Nephron progenitor cell (in vitro differentiated cells): ENCODE measurements around the gene TMTC1.
A peak's percentile ranks its signal among the peaks of the same experiment; 100 is the strongest.

Source experiments
- DNase-seq: peaks from one replicate; pipeline ENCODE4 v3.0.0; 2021
- H3K27ac Mint-ChIP-seq: 2 replicates; pipeline ENCODE4 v1.8.0; 2021; ENCODE audit warnings: mild to moderate bottlenecking, moderate library complexity, mixed read lengths
- H3K27me3 Mint-ChIP-seq: 2 replicates; pipeline ENCODE4 v1.8.0; 2021; ENCODE audit warnings: mild to moderate bottlenecking, low read depth, mixed read lengths; ENCODE audit not compliant: poor library complexity
- H3K36me3 Mint-ChIP-seq: 2 replicates; pipeline ENCODE4 v1.8.0; 2021; ENCODE audit warnings: low read depth, mixed read lengths
- H3K4me1 Mint-ChIP-seq: 2 replicates; pipeline ENCODE4 v1.8.0; 2021; ENCODE audit warnings: mixed read lengths
- H3K4me3 Mint-ChIP-seq: 2 replicates; pipeline ENCODE4 v1.8.0; 2021; ENCODE audit warnings: mild to moderate bottlenecking, moderate library complexity, mixed read lengths
- H3K9me3 Mint-ChIP-seq: 2 replicates; pipeline ENCODE4 v1.8.0; 2021; ENCODE audit warnings: mild to moderate bottlenecking, moderate library complexity, mixed read lengths
- TF ChIP-seq, protein P1 (sequence below): fragments of 200-600 bp; sonication (generic); IDR thresholded peaks from 2 replicates; pipeline ENCODE4 v1.5.0; 2021; ENCODE audit warnings: antibody characterized with exemption

The TMTC1 gene

DNA sequence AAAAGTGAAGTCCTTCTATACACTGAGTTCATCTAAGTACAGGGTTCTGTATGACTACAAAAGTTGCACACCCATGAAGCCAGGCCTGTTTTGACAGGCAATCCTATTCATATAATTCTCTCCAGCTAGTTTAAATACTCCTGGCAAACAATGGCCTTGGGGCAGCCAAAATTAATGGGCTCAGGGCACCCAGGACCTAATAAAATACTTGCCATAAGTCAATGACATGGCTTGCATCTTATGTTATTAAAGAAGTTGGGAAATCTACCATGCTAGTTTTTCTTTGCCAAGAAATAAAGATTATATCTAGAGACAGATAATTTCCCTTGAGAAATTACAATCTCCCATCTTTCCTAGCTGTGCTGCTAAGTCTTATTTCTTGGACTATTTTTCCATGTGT, 11.1 kb upstream of the TMTC1 start:
- Mint-ChIP-seq H3K27ac (no peak overlapping the region), H3K9me3 (no peaks in the 10 kb centered on the region), H3K4me1 (peaks cover 26% of the 10 kb centered on the region), H3K27me3 (no peaks in the 10 kb centered on the region), H3K4me3 (no peak overlapping the region), H3K36me3 (no peaks in the 10 kb centered on the region)
- TF ChIP-seq, protein P1, sequence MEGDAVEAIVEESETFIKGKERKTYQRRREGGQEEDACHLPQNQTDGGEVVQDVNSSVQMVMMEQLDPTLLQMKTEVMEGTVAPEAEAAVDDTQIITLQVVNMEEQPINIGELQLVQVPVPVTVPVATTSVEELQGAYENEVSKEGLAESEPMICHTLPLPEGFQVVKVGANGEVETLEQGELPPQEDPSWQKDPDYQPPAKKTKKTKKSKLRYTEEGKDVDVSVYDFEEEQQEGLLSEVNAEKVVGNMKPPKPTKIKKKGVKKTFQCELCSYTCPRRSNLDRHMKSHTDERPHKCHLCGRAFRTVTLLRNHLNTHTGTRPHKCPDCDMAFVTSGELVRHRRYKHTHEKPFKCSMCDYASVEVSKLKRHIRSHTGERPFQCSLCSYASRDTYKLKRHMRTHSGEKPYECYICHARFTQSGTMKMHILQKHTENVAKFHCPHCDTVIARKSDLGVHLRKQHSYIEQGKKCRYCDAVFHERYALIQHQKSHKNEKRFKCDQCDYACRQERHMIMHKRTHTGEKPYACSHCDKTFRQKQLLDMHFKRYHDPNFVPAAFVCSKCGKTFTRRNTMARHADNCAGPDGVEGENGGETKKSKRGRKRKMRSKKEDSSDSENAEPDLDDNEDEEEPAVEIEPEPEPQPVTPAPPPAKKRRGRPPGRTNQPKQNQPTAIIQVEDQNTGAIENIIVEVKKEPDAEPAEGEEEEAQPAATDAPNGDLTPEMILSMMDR: no peak
- no peak for DNase-seq

DNA sequence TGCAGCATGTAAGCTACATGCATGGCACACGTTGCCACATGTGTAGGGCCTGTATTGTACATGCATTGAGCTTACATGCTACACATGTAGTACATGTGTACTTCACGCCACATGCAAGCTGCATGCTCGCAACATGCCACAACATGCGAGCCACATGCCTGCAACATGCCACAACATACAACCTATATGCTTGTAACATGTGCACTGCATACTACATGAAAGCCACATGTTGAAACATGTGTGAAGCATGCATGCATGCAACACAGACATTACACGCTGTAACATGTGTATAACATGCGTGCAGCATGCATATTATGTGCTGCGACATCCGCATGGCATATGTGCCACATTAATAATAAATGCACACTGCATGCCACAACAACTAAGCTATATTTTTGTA, 9.1 kb upstream of the TMTC1 start:
- Mint-ChIP-seq H3K9me3 (no peaks in the 10 kb centered on the region), H3K4me1 (peaks cover 23% of the 10 kb centered on the region), H3K27me3 (no peaks in the 10 kb centered on the region), H3K36me3 (no peaks in the 10 kb centered on the region), H3K4me3 (no peak overlapping the region), H3K27ac (no peak overlapping the region)
- no peak for DNase-seq
- TF ChIP-seq, protein P1: no peak

DNA sequence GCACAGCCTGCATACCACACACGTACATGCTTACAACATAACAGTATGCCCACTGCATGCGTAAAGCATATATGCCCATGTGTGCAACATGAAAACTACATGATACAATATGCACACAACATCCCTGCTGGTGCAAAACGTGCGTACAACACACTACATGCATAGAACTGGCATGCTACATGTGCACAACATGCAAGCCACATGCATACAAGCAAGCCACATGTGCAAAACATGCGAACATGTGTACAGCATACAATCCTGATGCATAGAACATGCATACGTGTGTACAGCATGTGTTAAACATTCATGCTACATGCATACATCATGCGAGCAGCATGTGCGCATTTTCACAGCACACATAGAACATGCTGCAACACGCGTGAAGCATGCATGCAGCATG, 8.4 kb upstream of the TMTC1 start:
- Mint-ChIP-seq H3K4me3 (no peak overlapping the region), H3K36me3 (no peaks in the 10 kb centered on the region), H3K27ac (no peak overlapping the region), H3K27me3 (no peaks in the 10 kb centered on the region), H3K9me3 (no peaks in the 10 kb centered on the region), H3K4me1 (peaks cover 16% of the 10 kb centered on the region)
- TF ChIP-seq, protein P1: no peak
- no peak for DNase-seq

DNA sequence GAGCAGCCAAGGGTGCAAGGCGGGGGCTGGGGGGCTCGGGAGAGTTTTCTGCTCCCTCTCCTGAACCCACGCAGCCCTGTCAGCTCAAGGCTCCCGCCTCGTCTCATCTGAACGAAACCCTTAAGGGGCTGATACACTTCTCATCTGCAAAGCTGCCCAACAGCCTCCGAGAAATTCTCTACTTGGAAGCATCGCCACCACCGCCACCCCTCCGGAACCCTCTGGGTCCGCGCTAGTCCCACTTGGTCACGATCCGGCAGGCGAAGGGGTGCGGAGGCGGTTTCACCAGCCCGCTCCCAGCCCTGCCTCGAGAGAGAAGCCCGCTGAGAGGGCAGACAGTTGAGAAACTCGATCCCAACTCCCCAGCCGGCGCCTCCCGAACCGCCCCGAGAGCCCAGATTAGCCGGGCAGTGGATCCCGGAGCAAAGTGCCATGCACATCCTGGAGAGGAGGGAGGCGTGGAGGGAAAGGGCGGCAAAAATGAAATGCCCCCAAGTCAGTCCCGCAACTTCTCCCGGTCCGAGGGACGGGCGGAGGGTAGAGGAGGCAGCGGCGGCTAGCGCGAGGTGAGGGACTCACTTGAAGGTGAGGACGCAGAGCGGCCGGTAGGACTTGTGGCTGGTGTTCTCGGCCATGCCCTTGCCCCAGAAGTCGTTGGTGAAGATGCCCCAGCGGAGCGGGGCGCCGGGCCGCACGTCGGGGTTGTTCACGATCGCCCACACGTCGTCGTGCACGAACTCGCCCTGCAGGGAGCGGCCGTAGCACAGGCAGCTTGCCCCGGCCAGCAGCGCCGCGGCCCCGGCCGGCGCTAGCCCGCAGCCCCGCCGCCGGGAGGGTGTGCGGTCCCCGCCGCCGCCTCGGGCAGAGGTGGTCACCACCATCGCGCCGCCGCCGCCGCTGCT, 620 bp downstream of the TMTC1 start:
- H3K36me3 Mint-ChIP-seq: no peaks in the 10 kb centered on the region
- TF ChIP-seq, protein P1: no peak
- H3K27me3 Mint-ChIP-seq: peaks cover 23% of the 10 kb centered on the region
- peak overlapping the region; percentile 90 for H3K4me3 Mint-ChIP-seq
- H3K4me1 Mint-ChIP-seq: peaks cover 16% of the 10 kb centered on the region
- H3K27ac Mint-ChIP-seq: no peak overlapping the region
- peaks cover 14% of the 10 kb centered on the region for H3K9me3 Mint-ChIP-seq
- peak; percentile 65 for DNase-seq

DNA sequence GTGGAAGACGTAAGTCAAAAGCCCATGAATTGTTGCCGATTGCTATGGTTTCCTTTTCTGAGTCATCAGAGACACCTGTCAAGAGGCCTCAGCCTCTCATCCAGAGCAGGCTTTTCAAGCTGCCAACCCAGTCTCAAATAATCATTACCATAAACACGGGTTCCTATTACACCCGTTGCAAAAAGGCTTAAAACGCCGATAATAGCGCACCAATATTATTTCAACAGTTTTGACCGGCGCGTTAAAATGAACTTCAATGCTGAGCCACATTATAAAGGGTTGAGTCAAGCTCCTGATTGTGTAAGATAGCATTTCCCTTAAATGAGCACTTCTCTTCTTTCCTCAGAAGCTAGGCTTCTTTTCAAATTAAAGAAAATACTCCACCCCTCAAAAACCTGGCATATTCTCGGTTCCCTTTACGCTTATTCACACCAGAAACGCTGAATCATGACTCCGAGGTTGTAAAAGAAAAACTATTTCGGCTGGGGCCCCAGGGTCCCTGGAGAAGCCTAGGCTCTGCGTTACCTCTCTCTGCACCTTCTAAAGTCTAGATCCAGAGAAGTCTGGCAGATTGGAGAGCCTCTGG, 1.4 kb downstream of the TMTC1 start:
- DNase-seq: no peak
- H3K36me3 Mint-ChIP-seq: no peaks in the 10 kb centered on the region
- H3K9me3 Mint-ChIP-seq: peaks cover 14% of the 10 kb centered on the region

More for the DNA sequence above, 1.4 kb downstream of the TMTC1 start:
- peaks cover 23% of the 10 kb centered on the region for H3K27me3 Mint-ChIP-seq
- peak overlapping the region; percentile 90 for H3K4me3 Mint-ChIP-seq
- TF ChIP-seq, protein P1: no peak
- H3K4me1 Mint-ChIP-seq: peaks cover 16% of the 10 kb centered on the region
- H3K27ac Mint-ChIP-seq: no peak overlapping the region
